Measurements from ENCODE around the gene DLG5.

Gene DLG5

DNA sequence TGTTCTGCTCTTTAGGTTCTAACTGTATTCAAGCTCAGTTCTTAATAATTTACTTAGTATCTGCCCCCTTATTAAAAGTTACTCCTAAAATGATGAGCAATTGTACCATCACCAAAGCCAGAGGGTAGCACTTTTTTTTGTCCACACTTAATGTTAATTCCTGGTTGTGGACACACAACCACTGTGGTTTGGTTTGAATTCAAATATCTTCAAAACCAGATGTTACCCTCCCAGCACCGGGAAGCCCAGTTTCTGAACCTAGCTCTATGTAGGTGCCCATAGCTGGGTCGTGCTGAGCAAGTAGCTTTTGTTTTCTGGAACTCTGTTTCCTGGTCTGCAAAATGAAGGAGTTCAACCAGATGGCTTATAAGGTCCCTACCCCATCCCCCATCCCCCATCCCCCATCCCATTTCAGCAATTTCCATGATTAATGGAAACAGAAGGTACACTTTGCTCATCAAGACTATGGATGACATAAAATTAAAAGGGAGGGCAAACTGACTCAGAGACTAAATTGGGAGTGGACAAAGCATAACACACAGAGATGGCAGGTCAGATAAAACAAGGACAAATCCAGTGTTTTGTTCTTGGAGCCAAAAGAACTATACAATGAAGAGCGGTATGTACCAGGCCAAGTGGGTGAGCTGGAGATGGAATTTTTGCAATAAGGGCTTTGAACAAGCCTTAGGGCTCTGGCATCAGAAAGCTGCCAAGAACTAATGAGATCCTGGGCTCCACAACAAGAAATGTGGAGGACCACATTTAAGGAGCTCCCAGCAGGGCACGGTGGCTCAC, 56.7 kb downstream of the DLG5 start:
- 87 to 88% methylated on average over 4 of the region's 4 CpGs for WGBS, 2 experiments
- no peak overlapping the region for H3K4me3 ChIP-seq (ENCODE audit: insufficient read depth, low read depth, low read length)
- peaks cover 3% of the 10 kb centered on the region for H3K4me1 ChIP-seq (ENCODE audit: control insufficient read depth, insufficient read depth, low read length)
- H3K27me3 ChIP-seq (ENCODE audit: control insufficient read depth, insufficient read depth, low read length, poor library complexity, severe bottlenecking) = no peaks in the 10 kb centered on the region
- H3K27ac ChIP-seq (ENCODE audit: insufficient read depth, low read depth, low read length, poor library complexity, severe bottlenecking) = no peak overlapping the region
- no peaks in the 10 kb centered on the region for H3K9me3 ChIP-seq (ENCODE audit: control insufficient read depth, low read length)
- no peaks in the 10 kb centered on the region for H3K36me3 ChIP-seq (ENCODE audit: control insufficient read depth, insufficient read depth, low read length)

DNA sequence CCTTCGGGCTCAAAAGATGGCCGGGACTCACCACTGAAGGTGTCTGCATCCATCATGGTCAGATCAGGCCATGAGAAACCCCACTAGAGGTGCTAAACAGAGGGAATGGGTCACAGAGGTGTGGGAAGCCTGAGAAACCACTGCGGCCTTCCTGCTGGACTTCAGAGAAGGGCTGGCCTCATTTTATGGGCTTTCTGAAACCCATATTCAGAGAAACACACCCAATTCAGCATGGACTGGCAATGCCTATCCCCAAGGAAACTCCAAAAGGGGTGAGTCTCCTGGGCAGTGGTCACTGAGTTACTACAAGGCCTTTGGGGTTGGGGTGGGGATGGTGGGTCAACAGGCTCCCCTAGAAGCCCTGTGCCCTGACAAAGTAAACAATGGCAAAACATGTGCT, 58.0 kb downstream of the DLG5 start:
- no peaks in the 10 kb centered on the region for H3K36me3 ChIP-seq (ENCODE audit: control insufficient read depth, insufficient read depth, low read length)
- 93 to 97% methylated on average over 3 of the region's 3 CpGs for WGBS, 2 experiments
- no peaks in the 10 kb centered on the region for H3K9me3 ChIP-seq (ENCODE audit: control insufficient read depth, low read length)
- H3K27me3 ChIP-seq (ENCODE audit: control insufficient read depth, insufficient read depth, low read length, poor library complexity, severe bottlenecking) = no peaks in the 10 kb centered on the region
- no peak overlapping the region for H3K4me3 ChIP-seq (ENCODE audit: insufficient read depth, low read depth, low read length)
- no peak overlapping the region for H3K27ac ChIP-seq (ENCODE audit: insufficient read depth, low read depth, low read length, poor library complexity, severe bottlenecking)
- peaks cover 3% of the 10 kb centered on the region for H3K4me1 ChIP-seq (ENCODE audit: control insufficient read depth, insufficient read depth, low read length)

DNA sequence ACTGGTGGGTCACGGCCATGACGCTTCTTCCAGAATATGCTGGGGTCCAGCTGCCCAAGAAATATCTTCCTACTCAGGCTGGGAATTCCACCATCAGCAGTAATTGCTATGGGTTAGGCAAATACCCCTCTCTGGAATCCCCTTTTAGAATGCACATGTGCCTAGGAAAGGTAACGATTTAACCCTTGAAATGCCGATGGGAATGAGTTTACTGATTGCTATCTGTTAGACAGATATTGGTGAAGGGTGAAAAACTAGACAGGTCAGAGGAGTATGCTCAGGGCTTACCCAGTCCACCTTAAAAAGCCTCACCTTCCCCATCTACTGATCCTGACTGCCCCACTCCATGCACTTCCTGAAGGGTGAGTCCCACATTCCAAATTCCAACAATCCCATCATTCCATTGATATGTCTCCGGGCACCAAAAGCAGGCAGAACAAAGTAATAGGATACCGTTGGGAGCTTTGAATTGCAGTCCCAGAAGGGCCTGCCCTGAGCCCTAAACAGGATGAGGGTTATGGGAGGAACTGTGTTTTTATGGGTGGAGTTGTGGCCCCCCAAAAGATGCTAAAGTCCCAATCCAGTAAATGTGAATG, 59.3 kb downstream of the DLG5 start:
- 91 to 94% methylated on average over 6 of the region's 6 CpGs for WGBS, 2 experiments
- Histone ChIP-seq H3K36me3 (ENCODE audit: control insufficient read depth, insufficient read depth, low read length) (no peaks in the 10 kb centered on the region), H3K27ac (ENCODE audit: insufficient read depth, low read depth, low read length, poor library complexity, severe bottlenecking) (no peak overlapping the region)

DNA sequence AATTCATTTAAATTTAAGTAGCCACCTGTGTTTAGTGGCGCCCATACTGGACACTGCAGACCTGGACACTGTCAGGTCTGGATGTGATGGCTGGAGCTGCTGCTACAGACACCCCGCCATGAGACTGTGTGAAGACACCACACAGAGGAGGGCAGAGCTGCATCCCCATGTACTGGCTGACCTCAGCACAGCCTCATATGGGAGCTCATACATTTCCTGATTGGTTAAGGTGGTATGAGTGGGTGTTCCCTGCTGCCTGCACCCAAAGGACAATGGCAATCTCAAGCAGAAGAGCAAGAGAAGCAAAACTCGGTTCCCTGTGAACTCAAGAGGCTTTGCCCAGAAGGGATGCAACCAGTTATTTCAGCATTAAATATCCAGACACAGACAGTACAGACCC, 60.0 kb downstream of the DLG5 start:
- no peaks in the 10 kb centered on the region for H3K9me3 ChIP-seq (ENCODE audit: control insufficient read depth, low read length)
- no peaks in the 10 kb centered on the region for H3K36me3 ChIP-seq (ENCODE audit: control insufficient read depth, insufficient read depth, low read length)
- no peaks in the 10 kb centered on the region for H3K4me1 ChIP-seq (ENCODE audit: control insufficient read depth, insufficient read depth, low read length)
- 91 to 93% methylated on average over 3 of the region's 3 CpGs for WGBS, 2 experiments
- H3K4me3 ChIP-seq (ENCODE audit: insufficient read depth, low read depth, low read length) = no peak overlapping the region
- H3K27me3 ChIP-seq (ENCODE audit: control insufficient read depth, insufficient read depth, low read length, poor library complexity, severe bottlenecking) = no peaks in the 10 kb centered on the region
- H3K27ac ChIP-seq (ENCODE audit: insufficient read depth, low read depth, low read length, poor library complexity, severe bottlenecking) = no peak overlapping the region

More for the DNA sequence above, 59.3 kb downstream of the DLG5 start:
- Histone ChIP-seq H3K4me1 (ENCODE audit: control insufficient read depth, insufficient read depth, low read length) (peaks cover 2% of the 10 kb centered on the region), H3K9me3 (ENCODE audit: control insufficient read depth, low read length) (no peaks in the 10 kb centered on the region), H3K4me3 (ENCODE audit: insufficient read depth, low read depth, low read length) (no peak overlapping the region), H3K27me3 (ENCODE audit: control insufficient read depth, insufficient read depth, low read length, poor library complexity, severe bottlenecking) (no peaks in the 10 kb centered on the region)

DNA sequence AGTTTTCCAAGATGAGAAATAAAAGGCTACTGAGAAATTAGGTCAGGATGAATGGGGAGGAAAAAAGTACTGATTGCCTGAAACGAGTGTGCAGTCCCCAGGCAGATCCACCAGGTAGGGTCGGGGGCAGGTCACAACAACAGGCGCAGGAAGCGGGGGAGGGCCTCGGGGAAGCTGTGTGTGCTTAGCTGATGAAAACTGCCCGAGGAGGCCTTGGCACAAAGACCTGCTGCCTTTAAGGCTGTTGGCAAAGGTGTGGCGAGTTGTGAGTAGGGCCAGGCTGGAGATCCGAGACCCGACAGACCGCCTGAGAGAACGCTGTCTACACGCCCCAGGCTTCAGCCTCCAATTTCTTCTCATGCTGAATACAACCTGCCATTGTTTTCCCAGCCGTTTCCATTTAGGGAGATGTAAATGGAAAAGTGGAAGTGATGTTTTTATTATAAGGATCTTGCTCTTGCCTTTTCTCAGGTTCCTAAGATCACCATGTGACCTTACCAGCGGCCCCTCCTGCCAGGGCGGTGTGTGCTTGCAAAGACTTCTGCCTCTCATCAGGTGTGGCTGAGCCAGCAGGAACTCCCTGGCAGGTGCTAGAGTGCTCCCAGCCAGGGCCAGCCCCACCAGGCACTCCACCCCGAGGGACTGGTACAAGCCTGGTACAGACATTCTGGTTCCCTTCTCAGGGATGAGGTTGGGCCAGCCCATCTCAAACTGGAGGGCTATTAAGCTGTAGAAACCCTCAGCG, 60.8 kb downstream of the DLG5 start:
- Histone ChIP-seq H3K9me3 (ENCODE audit: control insufficient read depth, low read length) (no peaks in the 10 kb centered on the region), H3K4me1 (ENCODE audit: control insufficient read depth, insufficient read depth, low read length) (no peaks in the 10 kb centered on the region), H3K36me3 (ENCODE audit: control insufficient read depth, insufficient read depth, low read length) (no peaks in the 10 kb centered on the region), H3K27ac (ENCODE audit: insufficient read depth, low read depth, low read length, poor library complexity, severe bottlenecking) (no peak overlapping the region), H3K4me3 (ENCODE audit: insufficient read depth, low read depth, low read length) (no peak overlapping the region), H3K27me3 (ENCODE audit: control insufficient read depth, insufficient read depth, low read length, poor library complexity, severe bottlenecking) (no peaks in the 10 kb centered on the region)
- WGBS, 2 experiments = 80 to 81% methylated on average over 17 of the region's 17 CpGs

DNA sequence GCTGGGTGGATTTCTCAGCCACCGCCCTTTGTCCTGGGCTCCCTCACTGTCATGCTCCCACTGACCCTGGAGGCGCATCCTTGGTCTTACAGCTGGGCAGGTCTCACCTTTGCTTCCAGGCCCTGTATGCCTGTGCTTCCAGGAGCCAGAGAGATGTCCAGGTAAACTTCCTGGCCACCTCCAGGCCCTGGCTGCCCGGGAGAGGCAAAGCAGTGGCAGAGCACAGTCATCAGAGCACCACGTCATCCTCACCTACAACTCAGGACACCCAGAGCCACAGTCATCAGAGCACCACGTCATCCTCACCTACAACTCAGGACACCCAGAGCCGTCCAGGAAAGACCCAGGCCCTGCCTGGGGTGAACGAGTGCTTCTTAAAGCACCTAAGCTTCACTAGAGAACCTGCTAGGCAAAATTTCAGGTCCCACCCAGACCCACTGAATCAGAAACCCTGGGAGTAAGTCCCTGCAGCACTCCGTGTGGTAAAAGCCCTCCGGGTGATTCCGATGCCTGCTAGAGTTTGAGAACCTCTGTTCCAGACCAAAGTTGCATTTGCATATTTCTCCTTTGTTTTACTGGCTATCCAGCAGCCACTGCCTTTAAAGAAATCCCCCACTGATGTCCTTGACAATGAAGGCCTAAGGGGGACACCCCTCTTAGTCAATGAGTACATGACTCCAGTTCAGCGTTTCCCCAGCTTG, 62.3 kb downstream of the DLG5 start:
- Histone ChIP-seq H3K27me3 (ENCODE audit: control insufficient read depth, insufficient read depth, low read length, poor library complexity, severe bottlenecking) (no peaks in the 10 kb centered on the region), H3K4me3 (ENCODE audit: insufficient read depth, low read depth, low read length) (no peak overlapping the region), H3K36me3 (ENCODE audit: control insufficient read depth, insufficient read depth, low read length) (no peaks in the 10 kb centered on the region), H3K27ac (ENCODE audit: insufficient read depth, low read depth, low read length, poor library complexity, severe bottlenecking) (no peak overlapping the region), H3K4me1 (ENCODE audit: control insufficient read depth, insufficient read depth, low read length) (no peaks in the 10 kb centered on the region), H3K9me3 (ENCODE audit: control insufficient read depth, low read length) (no peaks in the 10 kb centered on the region)
- 88 to 90% methylated on average over 11 of the region's 11 CpGs for WGBS, 2 experiments

DNA sequence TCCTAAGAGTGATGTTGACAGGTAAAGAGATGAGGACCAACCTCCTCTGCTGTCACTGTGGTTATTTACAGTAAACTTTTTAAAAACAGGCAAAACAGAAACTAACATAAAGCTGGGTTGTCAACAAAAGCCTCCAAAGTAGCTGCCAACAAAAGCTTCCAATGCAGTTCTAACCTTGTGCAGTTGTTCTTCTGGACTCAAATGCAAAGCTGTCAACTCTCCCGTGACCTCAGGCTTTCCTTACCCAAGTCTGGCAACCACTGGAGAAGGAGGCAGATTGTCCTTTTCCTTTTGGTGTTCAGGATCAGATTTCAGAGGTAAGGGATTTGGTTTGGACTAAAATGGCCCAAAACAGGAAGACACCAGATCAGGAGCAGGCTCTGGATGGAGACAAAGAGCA, 63.1 kb downstream of the DLG5 start:
- no peaks in the 10 kb centered on the region for H3K27me3 ChIP-seq (ENCODE audit: control insufficient read depth, insufficient read depth, low read length, poor library complexity, severe bottlenecking)
- H3K36me3 ChIP-seq (ENCODE audit: control insufficient read depth, insufficient read depth, low read length) = no peaks in the 10 kb centered on the region
- no peak overlapping the region for H3K4me3 ChIP-seq (ENCODE audit: insufficient read depth, low read depth, low read length)
- no peaks in the 10 kb centered on the region for H3K4me1 ChIP-seq (ENCODE audit: control insufficient read depth, insufficient read depth, low read length)
- 87 to 98% methylated on average over 1 of the region's 1 CpG for WGBS, 2 experiments
- no peaks in the 10 kb centered on the region for H3K9me3 ChIP-seq (ENCODE audit: control insufficient read depth, low read length)
- no peak overlapping the region for H3K27ac ChIP-seq (ENCODE audit: insufficient read depth, low read depth, low read length, poor library complexity, severe bottlenecking)

DNA sequence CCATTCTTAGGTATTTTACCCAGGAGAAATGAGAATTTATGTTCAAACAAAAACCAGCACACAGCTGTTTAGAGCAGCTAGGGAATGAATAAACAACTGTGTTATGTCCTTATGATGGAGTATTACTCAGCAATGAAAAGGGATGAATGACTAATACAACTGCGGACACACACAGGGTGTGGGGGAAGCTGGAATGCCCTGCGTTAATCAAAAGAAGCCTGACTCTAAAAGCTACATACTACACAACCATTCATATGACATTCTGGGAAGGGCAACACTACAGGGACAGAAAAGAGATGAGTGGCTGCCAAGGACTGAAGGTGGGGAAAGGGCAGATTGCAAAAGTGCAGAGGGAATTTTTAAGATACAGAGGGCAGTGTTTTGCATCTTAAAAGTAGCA, 64.0 kb downstream of the DLG5 start:
- H3K36me3 ChIP-seq (ENCODE audit: control insufficient read depth, insufficient read depth, low read length) = no peaks in the 10 kb centered on the region
- H3K4me3 ChIP-seq (ENCODE audit: insufficient read depth, low read depth, low read length) = no peak overlapping the region
- H3K9me3 ChIP-seq (ENCODE audit: control insufficient read depth, low read length) = no peaks in the 10 kb centered on the region
- no peak overlapping the region for H3K27ac ChIP-seq (ENCODE audit: insufficient read depth, low read depth, low read length, poor library complexity, severe bottlenecking)
- no peaks in the 10 kb centered on the region for H3K27me3 ChIP-seq (ENCODE audit: control insufficient read depth, insufficient read depth, low read length, poor library complexity, severe bottlenecking)
- no peaks in the 10 kb centered on the region for H3K4me1 ChIP-seq (ENCODE audit: control insufficient read depth, insufficient read depth, low read length)
- 88 to 95% methylated on average over 1 to 2 of the region's 2 CpGs for WGBS, 2 experiments

DNA sequence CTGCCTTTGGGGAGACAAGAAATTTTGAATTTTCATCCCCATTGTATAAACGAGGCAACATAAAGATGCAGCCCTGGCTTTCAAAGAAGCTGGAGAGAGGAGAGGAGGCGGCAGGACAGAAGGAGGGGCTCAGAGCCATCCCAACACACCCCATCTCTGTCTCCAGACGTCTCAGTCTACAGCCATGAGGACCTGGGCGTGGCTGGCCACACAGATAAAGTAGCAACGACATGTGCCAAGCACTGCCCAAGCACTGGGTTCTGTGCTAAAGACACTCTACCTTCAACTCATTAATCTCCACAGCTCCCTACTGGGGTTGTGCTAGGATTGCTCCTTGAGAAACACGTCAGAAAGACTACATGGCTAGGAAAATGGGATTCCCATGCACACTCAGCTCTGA, 65.2 kb downstream of the DLG5 start:
- Histone ChIP-seq H3K27ac (ENCODE audit: insufficient read depth, low read depth, low read length, poor library complexity, severe bottlenecking) (no peak overlapping the region), H3K4me1 (ENCODE audit: control insufficient read depth, insufficient read depth, low read length) (no peaks in the 10 kb centered on the region), H3K27me3 (ENCODE audit: control insufficient read depth, insufficient read depth, low read length, poor library complexity, severe bottlenecking) (no peaks in the 10 kb centered on the region), H3K9me3 (ENCODE audit: control insufficient read depth, low read length) (no peaks in the 10 kb centered on the region), H3K36me3 (ENCODE audit: control insufficient read depth, insufficient read depth, low read length) (no peaks in the 10 kb centered on the region), H3K4me3 (ENCODE audit: insufficient read depth, low read depth, low read length) (no peak overlapping the region)
- WGBS, 2 experiments = 89% methylated on average over 6 of the region's 6 CpGs

DNA sequence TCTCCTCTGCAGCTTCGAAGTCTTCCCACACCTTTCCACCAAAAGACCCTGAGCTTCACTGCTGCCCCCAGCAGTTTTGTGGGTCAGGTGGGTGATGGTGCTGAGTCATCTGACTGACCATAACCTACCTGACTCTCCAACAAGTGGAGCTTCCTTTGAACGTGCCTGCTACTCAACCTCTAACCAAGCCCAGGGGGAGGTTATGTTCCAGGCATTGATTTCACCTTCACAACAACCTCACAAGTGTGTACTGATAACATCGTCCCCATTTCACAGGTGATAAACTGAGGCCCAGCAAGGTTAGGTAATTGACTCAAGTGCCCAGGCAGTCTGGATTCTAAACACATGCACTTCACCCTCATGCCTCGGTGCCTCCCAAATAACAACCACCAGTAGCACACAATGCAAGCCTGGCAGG, 66.7 kb downstream of the DLG5 start:
- WGBS, 2 experiments = 86 to 94% methylated on average over 4 of the region's 4 CpGs

More for the DNA sequence above, 66.7 kb downstream of the DLG5 start:
- Histone ChIP-seq H3K36me3 (ENCODE audit: control insufficient read depth, insufficient read depth, low read length) (no peaks in the 10 kb centered on the region), H3K4me3 (ENCODE audit: insufficient read depth, low read depth, low read length) (no peak overlapping the region), H3K4me1 (ENCODE audit: control insufficient read depth, insufficient read depth, low read length) (no peaks in the 10 kb centered on the region), H3K27ac (ENCODE audit: insufficient read depth, low read depth, low read length, poor library complexity, severe bottlenecking) (no peak overlapping the region), H3K27me3 (ENCODE audit: control insufficient read depth, insufficient read depth, low read length, poor library complexity, severe bottlenecking) (no peaks in the 10 kb centered on the region), H3K9me3 (ENCODE audit: control insufficient read depth, low read length) (no peaks in the 10 kb centered on the region)
